ENCODE data around the gene BIRC3. TPM values are rescaled to one million over a fixed set of nuclear protein-coding genes. Genes with fewer than 3 reads are reported as not detected.

Gene BIRC3
- polyA plus RNA-seq, 2 of the 4 experiments (the other 2 are of a cell fraction): 11.3 to 17.5 TPM

GRCh38 chr11:102317768-102318103, 452 bp downstream of the BIRC3 start:
- Histone ChIP-seq H3K4me1 (peaks cover 73% of the 10 kb centered on the region), H3K4me2 (peak overlapping the region; percentile 96), H3K9me3 (no peaks in the 10 kb centered on the region), H3K27ac (peak overlapping the region; percentile 80 to 91), H3K4me3 (peak overlapping the region; percentile 52)
- WGBS (ENCODE audit: missing lambda C conversion rate): 7% methylated on average over 7 of the region's 7 CpGs
- FAIRE-seq (no peak), DNase-seq (ENCODE audit: low read depth in 1 of 2, low spot score in 1 of 2) (no peak), ATAC-seq (peak; percentile 44 to 56)
- no peak for TF ChIP-seq EP300 (IDR thresholded peaks at IDR 0.05)
- no peak for TF ChIP-seq RNF2 (IDR thresholded peaks at IDR 0.05; ENCODE audit: borderline replicate concordance, low read depth)
- TF ChIP-seq TFCP2L1 (CRISPR knock-in tag; IDR thresholded peaks at IDR 0.05): peak; percentile 34; the same call in 1 of the 2 replicates
- TF ChIP-seq MYC (IDR thresholded peaks at IDR 0.05; ENCODE audit: borderline replicate concordance, low read length): no peak
- POLR2A ChIA-PET: interaction anchor here (1.0 kb wide), 1 partner anchor 24 kb away, joined by 3 read pairs; no protein-coding TSS in a partner anchor
- CTCF ChIA-PET: interaction anchor here (1.4 to 1.6 kb wide), 5 partner anchors 19 to 29 kb away, joined by 4 to 15 read pairs (median 6); no protein-coding TSS in a partner anchor

DNA sequence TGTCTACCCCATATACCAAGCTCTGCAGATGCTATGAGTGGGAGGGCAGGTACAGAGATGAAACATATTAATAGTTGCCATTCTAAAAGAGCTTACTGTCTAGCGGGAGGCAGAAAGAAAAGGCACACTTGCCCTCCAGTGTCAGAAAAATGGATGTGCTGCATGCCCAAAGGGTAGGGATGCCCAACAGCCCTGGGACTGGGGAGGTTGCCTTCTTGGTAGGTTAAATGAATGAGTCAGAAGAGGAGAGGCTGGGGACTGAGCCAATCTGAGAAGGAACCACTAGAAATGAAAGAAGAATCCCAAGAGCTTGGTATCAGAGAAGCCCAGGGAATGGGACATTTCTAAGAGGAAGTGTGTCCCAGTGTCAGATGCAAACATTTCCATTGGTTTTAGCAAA, 1.2 kb downstream of the BIRC3 start:
- ATAC-seq (peak; percentile 69 to 73), DNase-seq (ENCODE audit: low read depth in 1 of 2, low spot score in 1 of 2) (peak; percentile 50 to 79), FAIRE-seq (no peak)
- 0% methylated on average over 1 of the region's 1 CpG for WGBS (ENCODE audit: missing lambda C conversion rate)
- Histone ChIP-seq H3K4me3 (peak overlapping the region; percentile 52), H3K27ac (peak overlapping the region; percentile 80 to 91), H3K4me2 (peak overlapping the region; percentile 96), H3K4me1 (peaks cover 79% of the 10 kb centered on the region), H3K9me3 (no peaks in the 10 kb centered on the region)
- POLR2A ChIA-PET: interaction anchor here (1.0 kb wide), 1 partner anchor 25 kb away, joined by 3 read pairs; no protein-coding TSS in a partner anchor
- CTCF ChIA-PET: interaction anchor here (0.8 to 2.0 kb wide), 7 partner anchors 18 to 793 kb away, joined by 3 to 15 read pairs (median 6); no protein-coding TSS in a partner anchor
- TF ChIP-seq HOXA7 (CRISPR knock-in tag; IDR thresholded peaks at IDR 0.05): no peak
- no peak for TF ChIP-seq CHD4 (IDR thresholded peaks at IDR 0.05; ENCODE audit: borderline replicate concordance)
- TF ChIP-seq CBX8 (IDR thresholded peaks at IDR 0.05): no peak
- TF ChIP-seq MAZ (IDR thresholded peaks at IDR 0.05; ENCODE audit: borderline replicate concordance, low read depth, low read length): no peak
- no peak for TF ChIP-seq FOSL2 (IDR thresholded peaks at IDR 0.05)
- TF ChIP-seq FOSL2 (CRISPR knock-in tag; IDR thresholded peaks at IDR 0.05): peak; percentile 35; the same call in 1 of the 2 replicates
- TF ChIP-seq RAD21 (conservative IDR thresholded peaks at IDR 0.05 in 1 of 2, IDR thresholded peaks at IDR 0.05 in 1 of 2): peak; percentile 21 to 22; a peak in 1 of 5 replicates
- TF ChIP-seq POLR2A (IDR thresholded peaks at IDR 0.05; ENCODE audit: low read length): no peak
- TF ChIP-seq, protein P1, sequence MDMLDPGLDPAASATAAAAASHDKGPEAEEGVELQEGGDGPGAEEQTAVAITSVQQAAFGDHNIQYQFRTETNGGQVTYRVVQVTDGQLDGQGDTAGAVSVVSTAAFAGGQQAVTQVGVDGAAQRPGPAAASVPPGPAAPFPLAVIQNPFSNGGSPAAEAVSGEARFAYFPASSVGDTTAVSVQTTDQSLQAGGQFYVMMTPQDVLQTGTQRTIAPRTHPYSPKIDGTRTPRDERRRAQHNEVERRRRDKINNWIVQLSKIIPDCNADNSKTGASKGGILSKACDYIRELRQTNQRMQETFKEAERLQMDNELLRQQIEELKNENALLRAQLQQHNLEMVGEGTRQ (IDR thresholded peaks at IDR 0.05): no peak

DNA sequence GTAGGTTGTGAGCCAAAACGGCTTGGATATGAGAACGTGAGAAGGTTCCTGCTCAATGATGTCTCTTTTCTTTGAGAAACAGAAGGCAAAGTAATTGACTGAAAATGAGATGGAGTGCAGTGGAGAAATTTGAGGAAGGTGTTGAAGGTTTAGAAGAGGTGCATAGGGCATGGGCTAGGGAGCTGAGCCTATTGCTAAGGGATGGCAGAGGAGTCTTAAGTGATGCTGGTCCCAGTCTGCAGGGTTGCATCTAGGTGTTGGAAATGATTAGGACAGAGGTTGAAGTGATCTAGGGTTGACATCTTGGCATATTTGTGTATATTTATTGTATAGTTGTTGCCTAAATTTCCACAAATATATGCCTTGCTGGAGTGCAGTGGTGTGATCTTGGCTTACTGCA, 2.3 kb downstream of the BIRC3 start:
- ChIA-PET POLR2A (no interaction called here), CTCF (interaction anchor here (1.6 to 2.6 kb wide), 3 partner anchors 26 to 48 kb away, joined by 3 to 9 read pairs (median 6); no protein-coding TSS in a partner anchor)
- ATAC-seq: no peak
- H3K4me3 ChIP-seq: peak overlapping the region; percentile 52; the same call in 1 of the 3 replicates
- H3K9me3 ChIP-seq: no peaks in the 10 kb centered on the region
- peaks cover 79% of the 10 kb centered on the region; the same call in 2 of the 3 replicates for H3K4me1 ChIP-seq
- 27% methylated on average over 2 of the region's 2 CpGs for WGBS (ENCODE audit: missing lambda C conversion rate)
- DNase-seq (ENCODE audit: low read depth in 1 of 2, low spot score in 1 of 2): no peak
- H3K27ac ChIP-seq: peak overlapping the region; percentile 80 to 91
- H3K4me2 ChIP-seq: peak overlapping the region; percentile 96
- FAIRE-seq: no peak
- TF ChIP-seq FOSL2 (IDR thresholded peaks at IDR 0.05): no peak
- no peak for TF ChIP-seq FOSL2 (CRISPR knock-in tag; IDR thresholded peaks at IDR 0.05)
- TF ChIP-seq MAFK (IDR thresholded peaks at IDR 0.05; ENCODE audit: partially characterized antibody): no peak
- TF ChIP-seq ZC3H11A (IDR thresholded peaks at IDR 0.05): no peak
- TF ChIP-seq, protein P2, sequence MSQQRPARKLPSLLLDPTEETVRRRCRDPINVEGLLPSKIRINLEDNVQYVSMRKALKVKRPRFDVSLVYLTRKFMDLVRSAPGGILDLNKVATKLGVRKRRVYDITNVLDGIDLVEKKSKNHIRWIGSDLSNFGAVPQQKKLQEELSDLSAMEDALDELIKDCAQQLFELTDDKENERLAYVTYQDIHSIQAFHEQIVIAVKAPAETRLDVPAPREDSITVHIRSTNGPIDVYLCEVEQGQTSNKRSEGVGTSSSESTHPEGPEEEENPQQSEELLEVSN (IDR thresholded peaks at IDR 0.05; ENCODE audit: borderline replicate concordance, low read depth): no peak
- TF ChIP-seq JUNB (IDR thresholded peaks at IDR 0.05): no peak
- TF ChIP-seq HDAC2 (IDR thresholded peaks at IDR 0.05): no peak
- no peak for TF ChIP-seq BHLHE40 (IDR thresholded peaks at IDR 0.05; ENCODE audit: low read depth, low read length)
- TF ChIP-seq NPAS2 (CRISPR knock-in tag; IDR thresholded peaks at IDR 0.05; ENCODE audit: borderline replicate concordance): no peak
- TF ChIP-seq MYC (IDR thresholded peaks at IDR 0.05; ENCODE audit: borderline replicate concordance, low read length): no peak
- no peak for TF ChIP-seq KDM1A (IDR thresholded peaks at IDR 0.05; ENCODE audit: low read depth)
- no peak for TF ChIP-seq SREBF2 (IDR thresholded peaks at IDR 0.05)
- TF ChIP-seq, protein P1 (IDR thresholded peaks at IDR 0.05): no peak
- TF ChIP-seq HEYL (CRISPR knock-in tag; IDR thresholded peaks at IDR 0.05): no peak
- no peak for TF ChIP-seq RARB (CRISPR knock-in tag; IDR thresholded peaks at IDR 0.05)
- TF ChIP-seq JUN (IDR thresholded peaks at IDR 0.05): no peak
- no peak for TF ChIP-seq RFX5 (IDR thresholded peaks at IDR 0.05)
